ENCODE results near the gene DLGAP1. TPM values are rescaled to one million over a fixed set of nuclear protein-coding genes. Genes with fewer than 3 reads are reported as not detected.

DLGAP1 gene
- total RNA-seq, 2 experiments from 2014 or later = 0.53 to 1.5 TPM

GRCh38 chr18:3647636-3648035 is 807.5 kb downstream of the DLGAP1 start:
- DNase-seq = no peak
- Mint-ChIP-seq H3K27ac (no peak overlapping the region), H3K4me1 (peaks cover 34% of the 10 kb centered on the region), H3K4me3 (no peak overlapping the region), H3K9me3 (no peaks in the 10 kb centered on the region), H3K27me3 (no peaks in the 10 kb centered on the region), H3K36me3 (ENCODE audit: low read depth) (no peaks in the 10 kb centered on the region)
- ChIA-PET POLR2A (no interaction called here), CTCF (interaction anchor here (0.8 kb wide), 1 partner anchor 19 kb away, joined by 3 read pairs; no protein-coding TSS in a partner anchor)

DNA sequence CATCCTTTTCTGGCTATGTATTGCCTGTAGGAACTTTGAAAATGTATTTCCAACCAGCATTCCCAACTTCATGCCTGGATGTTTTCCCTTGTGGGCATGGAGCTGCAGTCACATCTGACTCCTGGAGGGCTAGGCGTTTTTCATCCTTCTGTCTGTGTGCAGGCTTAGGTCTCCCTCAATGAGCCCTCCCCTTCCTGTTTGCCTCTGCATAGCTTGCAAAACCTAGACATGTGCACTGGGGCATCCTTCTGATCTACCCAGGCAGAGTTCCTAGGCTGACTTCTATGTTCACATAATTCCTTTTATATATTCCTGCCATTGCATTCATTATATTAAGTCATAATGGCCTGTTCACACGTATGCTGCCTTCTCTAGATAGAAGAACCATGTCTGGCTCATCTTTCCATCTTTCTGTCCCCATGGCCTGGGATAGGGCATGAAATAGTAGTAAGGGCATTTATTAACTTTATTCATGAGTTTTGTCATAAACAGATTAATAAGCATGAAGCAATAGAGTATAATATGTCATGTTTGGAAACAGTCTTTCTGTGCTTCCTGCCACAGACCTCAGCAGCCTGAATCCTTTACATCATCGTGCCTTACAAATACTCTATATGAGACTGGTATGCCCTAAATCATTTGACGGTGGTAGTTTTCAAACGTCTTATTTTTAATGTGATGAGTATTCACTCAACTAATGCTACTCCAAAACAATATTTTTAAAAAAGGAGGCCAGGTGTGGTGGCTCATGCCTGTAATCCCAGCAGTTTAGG is 809.5 kb downstream of the DLGAP1 start:
- POLR2A ChIA-PET = interaction anchor here (0.6 to 1.1 kb wide), 2 partner anchors 14 to 52 kb away, joined by 3 read pairs; no protein-coding TSS in a partner anchor
- CTCF ChIA-PET = interaction anchor here (1.2 to 1.9 kb wide), 4 partner anchors 20 to 60 kb away, joined by 3 to 6 read pairs (median 5); no protein-coding TSS in a partner anchor
- DNase-seq = no peak
- Mint-ChIP-seq H3K9me3 (no peaks in the 10 kb centered on the region), H3K36me3 (ENCODE audit: low read depth) (no peaks in the 10 kb centered on the region), H3K27me3 (no peaks in the 10 kb centered on the region), H3K4me3 (no peak overlapping the region), H3K27ac (peak overlapping the region; percentile 21), H3K4me1 (peaks cover 32% of the 10 kb centered on the region)

- no peaks in the 10 kb centered on the region for H3K9me3 Mint-ChIP-seq
- CTCF ChIA-PET = no interaction called here
- no peak for DNase-seq
- no peaks in the 10 kb centered on the region for H3K27me3 Mint-ChIP-seq
- no peak overlapping the region for H3K4me3 Mint-ChIP-seq
- H3K4me1 Mint-ChIP-seq = no peaks in the 10 kb centered on the region
- H3K36me3 Mint-ChIP-seq (ENCODE audit: low read depth) = no peaks in the 10 kb centered on the region
- no peak overlapping the region for H3K27ac Mint-ChIP-seq
- POLR2A ChIA-PET = no interaction called here
These were observed 820.7 kb downstream of the DLGAP1 start for GRCh38 chr18:3634250-3634939.

- Mint-ChIP-seq H3K4me3 (no peak overlapping the region), H3K4me1 (peaks cover 2% of the 10 kb centered on the region), H3K36me3 (ENCODE audit: low read depth) (no peaks in the 10 kb centered on the region), H3K27me3 (no peaks in the 10 kb centered on the region), H3K27ac (no peak overlapping the region), H3K9me3 (no peaks in the 10 kb centered on the region)
- ChIA-PET CTCF (no interaction called here), POLR2A (no interaction called here)
- DNase-seq = no peak
These were observed 823.2 kb downstream of the DLGAP1 start for GRCh38 chr18:3631887-3632286.

DNA sequence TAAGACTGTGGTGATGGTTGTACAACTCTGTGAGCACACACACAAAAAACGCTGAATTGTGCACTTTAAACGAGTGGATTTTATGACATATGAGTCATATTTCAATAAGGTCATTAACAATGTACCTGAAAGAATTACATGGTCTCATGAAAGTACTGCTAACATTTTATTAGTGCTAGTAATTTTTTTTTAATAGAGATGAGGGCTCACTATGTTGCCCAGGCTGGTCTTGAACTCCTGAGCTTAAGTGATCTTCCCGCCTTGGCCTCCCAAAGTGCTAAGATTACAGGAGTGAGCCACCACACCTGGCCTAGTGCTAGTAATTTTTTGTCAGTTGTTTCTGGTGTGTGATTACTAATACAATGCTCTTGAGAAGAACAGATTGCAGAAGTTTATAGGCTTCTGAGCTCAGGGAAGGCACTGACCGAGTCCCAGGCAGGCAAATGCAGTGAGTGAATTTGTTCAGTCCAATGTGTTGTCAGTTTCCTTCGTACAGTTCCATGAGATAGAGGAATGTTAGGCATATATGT is 828.1 kb downstream of the DLGAP1 start:
- no peaks in the 10 kb centered on the region for H3K27me3 Mint-ChIP-seq

DNA sequence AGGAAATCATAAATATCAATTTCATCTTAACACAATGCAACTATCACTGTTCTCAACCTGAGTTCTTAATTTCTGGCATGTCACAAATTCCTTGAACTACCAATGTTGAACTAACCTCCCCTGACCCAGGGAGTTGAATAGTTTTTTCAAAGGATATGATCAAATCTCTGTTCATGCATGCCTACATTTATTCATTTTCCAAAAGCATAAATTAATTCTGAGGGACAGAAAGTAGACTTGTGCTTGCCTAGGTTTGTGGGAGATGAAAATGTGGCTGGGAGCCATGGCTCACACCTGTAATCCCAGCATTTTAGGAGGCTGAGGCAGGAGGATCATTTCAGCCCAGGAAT is 829.4 kb downstream of the DLGAP1 start:
- Mint-ChIP-seq H3K4me1 (peaks cover 36% of the 10 kb centered on the region), H3K36me3 (ENCODE audit: low read depth) (no peaks in the 10 kb centered on the region), H3K27ac (no peak overlapping the region), H3K27me3 (no peaks in the 10 kb centered on the region), H3K9me3 (no peaks in the 10 kb centered on the region), H3K4me3 (no peak overlapping the region)
- ChIA-PET POLR2A (interaction anchor here (3.0 to 3.4 kb wide), 2 partner anchors 19 to 22 kb away, joined by 16 to 25 read pairs; no protein-coding TSS in a partner anchor), CTCF (interaction anchor here (1.0 to 1.3 kb wide), 2 partner anchors 32 to 329 kb away, joined by 3 to 4 read pairs; no protein-coding TSS in a partner anchor)
- DNase-seq = no peak

More for the DNA sequence above, 828.1 kb downstream of the DLGAP1 start:
- Mint-ChIP-seq H3K36me3 (ENCODE audit: low read depth) (no peaks in the 10 kb centered on the region), H3K27ac (no peak overlapping the region), H3K4me3 (no peak overlapping the region), H3K4me1 (peaks cover 36% of the 10 kb centered on the region), H3K9me3 (no peaks in the 10 kb centered on the region)
- ChIA-PET POLR2A (interaction anchor here (1.2 kb wide), 1 partner anchor 21 kb away, joined by 3 read pairs; no protein-coding TSS in a partner anchor), CTCF (interaction anchor here (0.7 to 0.9 kb wide), 5 partner anchors 21 to 390 kb away, joined by 3 to 5 read pairs (median 3); no protein-coding TSS in a partner anchor)
- no peak for DNase-seq

GRCh38 chr18:3624935-3625741 is 830.0 kb downstream of the DLGAP1 start:
- ChIA-PET CTCF (interaction anchor here (1.0 to 1.3 kb wide), 2 partner anchors 31 to 328 kb away, joined by 3 to 4 read pairs; no protein-coding TSS in a partner anchor), POLR2A (interaction anchor here (1.4 to 3.4 kb wide), 5 partner anchors 13 to 362 kb away, joined by 3 to 25 read pairs (median 12); no protein-coding TSS in a partner anchor)
- Mint-ChIP-seq H3K36me3 (ENCODE audit: low read depth) (no peaks in the 10 kb centered on the region), H3K4me1 (peaks cover 36% of the 10 kb centered on the region), H3K9me3 (no peaks in the 10 kb centered on the region), H3K27ac (peak overlapping the region; percentile 73), H3K27me3 (no peaks in the 10 kb centered on the region), H3K4me3 (peak overlapping the region; percentile 28)
- peak; percentile 73 for DNase-seq

DNA sequence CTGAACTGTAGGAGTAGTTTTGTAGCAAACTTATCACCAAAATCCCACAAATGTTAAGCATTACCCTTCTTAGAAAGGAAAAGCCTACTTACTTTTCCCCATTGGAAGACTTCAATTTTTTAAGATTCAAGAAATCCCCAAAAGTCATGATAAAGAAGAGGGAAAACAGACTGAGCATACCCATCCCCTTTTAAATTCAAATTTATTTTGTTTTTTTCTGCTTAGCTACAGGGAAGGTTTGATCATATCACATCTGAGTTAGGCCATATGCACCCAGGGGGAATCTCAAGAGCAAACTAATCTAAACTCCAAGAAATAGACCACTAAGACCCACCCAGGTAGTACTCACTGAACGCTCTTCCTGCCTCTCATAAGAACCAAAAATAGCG is 830.6 kb downstream of the DLGAP1 start:
- ChIA-PET CTCF (interaction anchor here (1.1 to 1.3 kb wide), 2 partner anchors 42 to 327 kb away, joined by 3 to 4 read pairs; no protein-coding TSS in a partner anchor), POLR2A (interaction anchor here (0.7 to 3.4 kb wide), 8 partner anchors 12 to 377 kb away, joined by 3 to 25 read pairs (median 4); no protein-coding TSS in a partner anchor)
- Mint-ChIP-seq H3K9me3 (no peaks in the 10 kb centered on the region), H3K4me3 (peak overlapping the region; percentile 28), H3K4me1 (peaks cover 36% of the 10 kb centered on the region), H3K27ac (peak overlapping the region; percentile 73), H3K36me3 (ENCODE audit: low read depth) (no peaks in the 10 kb centered on the region), H3K27me3 (no peaks in the 10 kb centered on the region)
- DNase-seq = no peak

DNA sequence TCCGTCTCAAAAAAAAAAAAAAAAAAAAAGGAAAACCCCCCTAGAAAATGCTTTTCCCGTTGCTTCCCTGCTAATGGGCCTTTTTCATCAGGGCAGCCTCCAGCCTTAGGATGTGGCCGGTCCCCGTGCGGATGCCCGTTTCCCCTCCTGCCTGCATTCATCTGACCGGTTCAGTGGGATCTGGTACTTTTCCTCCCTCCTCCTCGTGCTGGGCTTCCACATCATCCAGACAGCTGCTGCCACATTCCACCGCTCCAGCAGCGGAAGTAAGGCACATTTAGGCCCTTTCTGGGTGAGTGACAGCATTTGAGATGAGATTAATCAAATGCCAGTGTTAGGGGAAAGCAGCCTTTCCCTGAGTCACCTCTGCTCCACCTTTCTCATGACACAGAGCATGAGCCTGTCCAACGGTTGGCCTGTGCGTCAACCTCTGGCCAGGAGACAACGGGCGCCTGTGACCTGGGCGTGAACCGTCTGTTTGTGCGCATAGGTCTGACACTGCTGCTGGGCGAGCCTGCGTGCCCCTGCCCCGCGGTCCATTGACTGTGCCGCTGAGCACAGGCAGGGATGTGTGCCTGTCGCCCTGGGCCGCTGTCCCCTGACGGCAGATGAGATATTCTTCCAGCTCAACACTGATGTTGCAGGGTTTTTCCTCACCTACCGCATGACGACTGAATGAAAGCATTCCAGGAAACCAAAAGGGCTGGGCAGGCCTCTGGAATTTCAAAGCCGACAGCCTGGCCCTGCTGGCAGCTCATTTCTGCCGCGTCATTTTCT is 831.1 kb downstream of the DLGAP1 start:
- Mint-ChIP-seq H3K27me3 (no peaks in the 10 kb centered on the region), H3K4me3 (peak overlapping the region; percentile 28), H3K36me3 (ENCODE audit: low read depth) (no peaks in the 10 kb centered on the region), H3K27ac (peak overlapping the region; percentile 73), H3K9me3 (no peaks in the 10 kb centered on the region), H3K4me1 (peaks cover 36% of the 10 kb centered on the region)
- DNase-seq = peak; percentile 31
- ChIA-PET POLR2A (interaction anchor here (0.7 to 3.4 kb wide), 8 partner anchors 12 to 376 kb away, joined by 3 to 25 read pairs (median 4); no protein-coding TSS in a partner anchor), CTCF (interaction anchor here (1.1 kb wide), 1 partner anchor 43 kb away, joined by 3 read pairs; no protein-coding TSS in a partner anchor)

GRCh38 chr18:3620146-3621119 is 834.7 kb downstream of the DLGAP1 start:
- CTCF ChIA-PET = no interaction called here
- no peaks in the 10 kb centered on the region for H3K9me3 Mint-ChIP-seq
- peaks cover 25% of the 10 kb centered on the region for H3K4me1 Mint-ChIP-seq
- H3K27ac Mint-ChIP-seq = no peak overlapping the region
- DNase-seq = no peak
- no peaks in the 10 kb centered on the region for H3K36me3 Mint-ChIP-seq (ENCODE audit: low read depth)
- H3K4me3 Mint-ChIP-seq = no peak overlapping the region
- POLR2A ChIA-PET = interaction anchor here (1.8 to 2.1 kb wide), 2 partner anchors 24 to 323 kb away, joined by 4 to 6 read pairs; no protein-coding TSS in a partner anchor
- H3K27me3 Mint-ChIP-seq = no peaks in the 10 kb centered on the region

DNA sequence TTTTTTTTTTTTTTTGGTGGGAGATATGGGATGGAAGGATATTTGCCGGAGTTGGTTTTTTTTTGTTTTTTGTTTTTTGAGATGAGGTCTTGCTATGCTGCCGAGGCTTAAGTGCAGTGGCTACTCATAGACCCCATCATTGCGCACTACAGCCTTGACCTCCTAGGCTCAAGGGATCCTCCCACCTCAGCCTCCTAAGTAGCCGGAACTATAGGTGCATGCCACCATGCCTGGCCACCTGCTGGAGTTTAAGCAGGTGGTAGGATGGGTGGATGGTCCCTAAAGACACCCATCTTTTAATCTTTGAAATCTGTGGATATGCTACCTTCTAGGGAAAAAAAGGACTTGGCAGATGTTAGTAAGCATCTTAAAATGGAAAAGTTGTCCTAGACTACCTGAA is 835.4 kb downstream of the DLGAP1 start:
- ChIA-PET POLR2A (no interaction called here), CTCF (no interaction called here)
- peaks cover 21% of the 10 kb centered on the region for H3K4me1 Mint-ChIP-seq
- no peak overlapping the region for H3K27ac Mint-ChIP-seq
- H3K4me3 Mint-ChIP-seq = no peak overlapping the region
- H3K36me3 Mint-ChIP-seq (ENCODE audit: low read depth) = no peaks in the 10 kb centered on the region
- no peak for DNase-seq
- no peaks in the 10 kb centered on the region for H3K9me3 Mint-ChIP-seq
- H3K27me3 Mint-ChIP-seq = no peaks in the 10 kb centered on the region

Data from activated CD4-positive, alpha-beta memory T cell treated with anti-CD3 and anti-CD28 coated beads, Interleukin-2, amount 10 ng/mL, durations not matched to agents 7 days and 5 days (primary cell).